Heart left ventricle (tissue), 16 donors: Measurements from ENCODE around the gene ASAP3. TPM values are rescaled to one million over a fixed set of nuclear protein-coding genes. Genes with fewer than 3 reads are reported as not detected.

Experiments used
- ATAC-seq, 4 donors: fragments of 200-7000 bp; cut with Tn5 transposase; one replicate each; pipeline ENCODE4 v1.9.1; 2020 to 2022; ENCODE audit warnings: moderate library complexity in 4 of 4, mild to moderate bottlenecking in 3 of 4, moderate number of reproducible peaks in 1 of 4
- DNase-seq, 5 donors: peaks; one replicate each; pipeline ENCODE4 v3.0.0-alpha.2; 2020
- H3K27ac ChIP-seq, 12 donors: fragments of 200-600 bp; sonication (generic) in 4 of 12; one replicate each; pipeline versions ENCODE4 v1.5.0 to v1.8.0; 2016 to 2022; ENCODE audit warnings: mild to moderate bottlenecking in 2 of 12
- H3K27me3 ChIP-seq, 9 donors: fragments of 200-600 bp; sonication (generic) in 2 of 9; one replicate each; pipeline versions ENCODE4 v1.5.1 to v1.8.0; 2016 to 2022; ENCODE audit warnings: mild to moderate bottlenecking in 3 of 9
- H3K36me3 ChIP-seq, 9 donors: fragments of 200-600 bp; sonication (generic) in 2 of 9; one replicate each; pipeline versions ENCODE4 v1.5.0 to v1.8.0; 2018 to 2022; ENCODE audit warnings: mild to moderate bottlenecking in 2 of 9
- H3K4me1 ChIP-seq, 12 donors: fragments of 200-600 bp; sonication (generic) in 4 of 12; one replicate each; pipeline versions ENCODE4 v1.5.0 to v1.8.0; 2016 to 2022; ENCODE audit warnings: mild to moderate bottlenecking in 3 of 12
- H3K4me3 ChIP-seq, 12 donors: fragments of 200-600 bp; sonication (generic) in 4 of 12; one replicate each; pipeline versions ENCODE4 v1.5.0 to v1.8.0; 2017 to 2022; ENCODE audit warnings: mild to moderate bottlenecking in 9 of 12, moderate library complexity in 4 of 12
- H3K9me3 ChIP-seq, 12 donors: fragments of 200-600 bp; sonication (generic) in 4 of 12; one replicate each; pipeline versions ENCODE4 v1.5.0 to v1.8.0; 2016 to 2022; ENCODE audit warnings: mild to moderate bottlenecking in 1 of 12
- POLR2A ChIP-seq, 2 donors: fragments of 450-650 bp; IDR thresholded peaks; one replicate each; pipeline ENCODE4 v1.6.1; 2017; ENCODE audit warnings: antibody characterized with exemption in 2 of 2, mild to moderate bottlenecking in 2 of 2, moderate library complexity in 2 of 2
- WGBS, 4 donors: extraction: QIAGEN DNeasy Blood & Tissue Kit in 2 of 4; methylation state at CpG; one replicate each; pipeline versions ENCODE4 v1.1.5 to v1.1.7; 2013 to 2018; 5-methylcytosine and 5-hydroxymethylcytosine counted together
- intact Hi-C, 10 donors: fragments of 100-400 bp; cut with DNase I; formaldehyde crosslinking; loops; one replicate each; pipeline versions ENCODE4 v1.11.1 to v1.14.2; 2022
- polyA plus RNA-seq, 2 donors: library from polyadenylated mRNA; stranded (reverse); fragments of 200-250 nt; gene quantifications; one replicate each; pipeline ENCODE4 v1.2.3, GENCODE V29; 2013
- total RNA-seq, 9 donors: library from RNA; depleted of rRNA in 2 of 9; stranded (reverse); fragments of >200 nt in 2 of 9; fragmentation: NEBNext Ultra II Directional in 3 of 9; extraction: Animal tissue kit (Norgen Biotek cat#: 25700) in 3 of 9; gene quantifications; one replicate each; pipeline versions ENCODE4 v1.1.0 to v1.2.4, GENCODE V29; 2016 to 2023
- TF ChIP-seq, protein P1 (sequence below), 12 donors: fragments of 200-600 bp; sonication (generic) in 4 of 12; IDR thresholded peaks; one replicate each; pipeline versions ENCODE4 v1.5.0 to v1.8.0; 2018 to 2022; ENCODE audit warnings: antibody characterized with exemption in 12 of 12, mild to moderate bottlenecking in 5 of 12
- donor health status: ischemic (EF 13 %, LVEDD 7.1; RV severe dilation, severe dysfunction).
- donor health status: healthy with polysubstance abuse.
- donor health status: DM: no; HTN: yes; CAD: no.
- donor health status: DM: no; HTN: no; CAD: no.
- donor health status: ischemic (EF 25% LVEDD 6.9; RV normal size, moderate dysfunction).
- donor health status: ischemic (EF 25% LVEDD 5.7; RV mildly dilated, moderate dysfunction).
- donor health status: healthy.
- donor health status: DM: yes; HTN: yes; CAD: no.
- donor health status: ischemic (EF 35%, LVEDD 5.7; RV mildly dilated, moderate dysfunction).
- donor health status: nonischemic (EF 11% LVEDD 7.7; RV severe dilation, severe dysfunction).
- donor health status: DM: yes; HTN: yes; CAD: no.
- donor health status: PGD.
- donor health status: ischemic (EF 29% LVEDD 5.4; RV normal size, mild dysfunction).
- donor health status: nonischemic (EF 23%, LVEDD 6.1; RV moderate dilation, normal function).

The ASAP3 gene
- total and polyA plus RNA-seq, 11 donors: 22.4 to 86.1 (median 35.8) TPM

DNA sequence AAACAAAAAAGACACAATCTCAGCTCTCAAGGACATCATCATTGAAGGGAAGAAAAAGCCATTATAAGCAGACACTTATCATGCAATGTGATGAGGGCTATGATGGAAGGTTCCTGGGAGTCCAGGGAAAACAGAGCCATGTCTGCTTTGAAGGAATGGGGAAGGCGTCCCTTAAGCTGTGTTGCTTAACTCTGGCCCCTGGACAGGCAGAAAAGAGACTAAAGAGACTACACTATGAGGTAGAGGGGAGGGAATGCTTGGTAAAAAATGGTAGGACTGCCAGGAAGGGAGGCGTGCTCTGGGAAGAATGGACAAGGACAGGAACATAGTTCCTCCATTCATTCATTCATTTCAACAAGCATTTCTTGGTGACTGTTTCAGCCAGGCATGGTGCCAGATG, 21.2 kb downstream of the ASAP3 start:
- 91 to 99% (median 96%) methylated on average over 2 of the region's 2 CpGs for WGBS, 4 donors
- Histone ChIP-seq H3K27ac (no peak overlapping the region), H3K4me3 (no peak overlapping the region), H3K9me3 (no peaks in the 10 kb centered on the region), H3K27me3 (no peaks in the 10 kb centered on the region), H3K36me3 (peaks cover 0 to 4% (median 0%) of the 10 kb centered on the region in 9 donors), H3K4me1 (peaks cover 0 to 4% (median 0%) of the 10 kb centered on the region in 12 donors)
- intact Hi-C loops: no loop called here
- ATAC-seq (no peak), DNase-seq (no peak)
- TF ChIP-seq POLR2A (IDR thresholded peaks at IDR 0.05): no peak
- TF ChIP-seq, protein P1, sequence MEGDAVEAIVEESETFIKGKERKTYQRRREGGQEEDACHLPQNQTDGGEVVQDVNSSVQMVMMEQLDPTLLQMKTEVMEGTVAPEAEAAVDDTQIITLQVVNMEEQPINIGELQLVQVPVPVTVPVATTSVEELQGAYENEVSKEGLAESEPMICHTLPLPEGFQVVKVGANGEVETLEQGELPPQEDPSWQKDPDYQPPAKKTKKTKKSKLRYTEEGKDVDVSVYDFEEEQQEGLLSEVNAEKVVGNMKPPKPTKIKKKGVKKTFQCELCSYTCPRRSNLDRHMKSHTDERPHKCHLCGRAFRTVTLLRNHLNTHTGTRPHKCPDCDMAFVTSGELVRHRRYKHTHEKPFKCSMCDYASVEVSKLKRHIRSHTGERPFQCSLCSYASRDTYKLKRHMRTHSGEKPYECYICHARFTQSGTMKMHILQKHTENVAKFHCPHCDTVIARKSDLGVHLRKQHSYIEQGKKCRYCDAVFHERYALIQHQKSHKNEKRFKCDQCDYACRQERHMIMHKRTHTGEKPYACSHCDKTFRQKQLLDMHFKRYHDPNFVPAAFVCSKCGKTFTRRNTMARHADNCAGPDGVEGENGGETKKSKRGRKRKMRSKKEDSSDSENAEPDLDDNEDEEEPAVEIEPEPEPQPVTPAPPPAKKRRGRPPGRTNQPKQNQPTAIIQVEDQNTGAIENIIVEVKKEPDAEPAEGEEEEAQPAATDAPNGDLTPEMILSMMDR (IDR thresholded peaks at IDR 0.05): no peak

DNA sequence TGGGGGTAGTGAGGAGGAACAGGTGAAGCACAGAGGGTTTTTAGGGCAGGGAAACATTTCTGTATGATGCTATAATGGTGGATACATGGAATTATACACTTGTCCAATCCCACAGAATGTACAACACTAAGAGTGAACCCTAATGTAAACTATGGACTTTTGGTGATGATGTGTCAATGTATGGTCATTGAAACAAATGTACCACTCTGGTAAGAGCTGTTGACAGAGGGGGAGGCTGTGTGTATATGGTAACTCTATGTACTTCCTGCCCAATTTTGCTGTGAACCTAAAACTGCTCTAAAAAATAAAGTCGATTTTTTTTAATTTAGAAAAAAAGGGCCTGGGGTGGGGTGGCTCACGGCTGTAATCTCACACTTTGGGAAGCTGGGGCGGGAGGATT, 22.9 kb downstream of the ASAP3 start:
- no peak for ATAC-seq
- intact Hi-C loops: no loop called here
- TF ChIP-seq POLR2A (IDR thresholded peaks at IDR 0.05): no peak
- TF ChIP-seq, protein P1 (IDR thresholded peaks at IDR 0.05): no peak
- no peak overlapping the region for H3K4me3 ChIP-seq
- no peaks in the 10 kb centered on the region for H3K9me3 ChIP-seq
- no peak for DNase-seq
- 85 to 89% (median 88%) methylated on average over 3 of the region's 3 CpGs for whole genome bisulfite sequencing, 4 donors
- H3K27me3 ChIP-seq: no peaks in the 10 kb centered on the region
- H3K27ac ChIP-seq: no peak overlapping the region
- peaks cover 0 to 15% (median 0%) of the 10 kb centered on the region in 12 donors for H3K4me1 ChIP-seq
- peaks cover 0 to 6% (median 0%) of the 10 kb centered on the region in 9 donors for H3K36me3 ChIP-seq

DNA sequence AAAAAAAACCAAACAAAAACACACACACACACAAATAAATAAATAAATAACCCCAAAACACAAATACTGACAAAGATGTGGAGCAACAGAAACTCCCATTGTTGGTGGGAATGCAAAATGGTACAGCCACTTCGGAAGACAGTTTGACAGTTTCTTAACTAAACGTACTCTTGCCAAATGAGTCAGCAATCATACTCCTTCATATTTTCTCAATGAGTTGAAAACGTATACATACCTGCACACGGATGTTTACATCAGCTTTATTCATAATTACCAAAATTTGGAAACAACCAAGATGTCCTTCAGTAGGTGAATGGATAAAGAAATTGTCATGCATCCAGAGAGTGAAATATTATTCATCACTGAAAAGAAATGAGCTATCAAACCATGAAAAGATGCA, 23.5 kb downstream of the ASAP3 start:
- peaks cover 0 to 12% (median 3%) of the 10 kb centered on the region in 9 donors for H3K36me3 ChIP-seq

DNA sequence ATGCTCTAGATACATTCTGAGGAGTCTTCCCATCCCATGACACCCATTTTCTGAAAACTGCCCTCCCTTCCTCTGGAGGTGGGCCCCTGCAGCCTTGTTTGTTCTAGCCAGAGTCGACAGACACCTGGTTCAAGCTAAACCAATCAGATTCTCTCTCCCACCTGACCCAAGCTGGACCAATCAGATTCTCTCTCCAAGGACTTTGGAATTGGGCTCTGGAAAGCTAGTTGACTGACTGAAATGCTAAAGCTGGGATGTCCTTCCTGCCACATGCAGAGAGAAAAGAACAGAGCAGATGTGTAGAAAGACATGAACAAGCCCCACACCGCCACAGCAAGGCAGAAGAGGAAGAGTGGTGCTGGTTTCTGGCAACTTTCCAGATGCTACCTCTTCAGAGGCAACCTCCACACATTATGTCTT, 24.6 kb downstream of the ASAP3 start:
- Histone ChIP-seq H3K27me3 (no peaks in the 10 kb centered on the region), H3K4me1 (peaks cover 0 to 15% (median 0%) of the 10 kb centered on the region in 12 donors), H3K27ac (no peak overlapping the region), H3K36me3 (peaks cover 0 to 23% (median 15%) of the 10 kb centered on the region in 9 donors), H3K9me3 (no peaks in the 10 kb centered on the region), H3K4me3 (no peak overlapping the region)
- WGBS, 4 donors: 72 to 87% (median 78%) methylated on average over 2 of the region's 2 CpGs
- DNase-seq: no peak
- no peak for TF ChIP-seq POLR2A (IDR thresholded peaks at IDR 0.05)
- TF ChIP-seq, protein P1 (IDR thresholded peaks at IDR 0.05): no peak
- no peak for ATAC-seq
- intact Hi-C loops: no loop called here

More for the DNA sequence above, 23.5 kb downstream of the ASAP3 start:
- intact Hi-C loops: no loop called here
- Histone ChIP-seq H3K4me1 (peaks cover 0 to 15% (median 0%) of the 10 kb centered on the region in 12 donors), H3K4me3 (no peak overlapping the region), H3K9me3 (no peaks in the 10 kb centered on the region), H3K27me3 (no peaks in the 10 kb centered on the region), H3K27ac (no peak overlapping the region)
- WGBS, 4 donors: 90 to 93% (median 92%) methylated on average over 4 of the region's 4 CpGs
- ATAC-seq (no peak), DNase-seq (no peak)
- TF ChIP-seq, protein P1 (IDR thresholded peaks at IDR 0.05): no peak
- TF ChIP-seq POLR2A (IDR thresholded peaks at IDR 0.05): no peak
